Sigmoid colon (tissue), 4 donors: Measurements from ENCODE around the gene CTIF.

ENCODE experiments used
- CTCF ChIP-seq, 4 experiments: fragments of 450-650 bp in 3 of 4; fragments of 200-600 bp in 1 of 4; IDR thresholded peaks; one replicate each; pipeline ENCODE4 v1.5.1; 2016 to 2019; ENCODE audit warnings: antibody characterized with exemption in 4 of 4, mild to moderate bottlenecking in 3 of 4, moderate library complexity in 2 of 4
- EP300 ChIP-seq, 4 donors: sonication (generic); formaldehyde crosslinking; IDR thresholded peaks; one replicate each; pipeline ENCODE4 v1.6.1; 2017; ENCODE audit warnings: antibody characterized with exemption in 4 of 4
- POLR2A ChIP-seq, 2 donors: fragments of 450-650 bp; IDR thresholded peaks; one replicate each; pipeline ENCODE4 v1.6.1; 2016; ENCODE audit warnings: antibody characterized with exemption in 2 of 2, mild to moderate bottlenecking in 2 of 2, moderate library complexity in 2 of 2

DNA sequence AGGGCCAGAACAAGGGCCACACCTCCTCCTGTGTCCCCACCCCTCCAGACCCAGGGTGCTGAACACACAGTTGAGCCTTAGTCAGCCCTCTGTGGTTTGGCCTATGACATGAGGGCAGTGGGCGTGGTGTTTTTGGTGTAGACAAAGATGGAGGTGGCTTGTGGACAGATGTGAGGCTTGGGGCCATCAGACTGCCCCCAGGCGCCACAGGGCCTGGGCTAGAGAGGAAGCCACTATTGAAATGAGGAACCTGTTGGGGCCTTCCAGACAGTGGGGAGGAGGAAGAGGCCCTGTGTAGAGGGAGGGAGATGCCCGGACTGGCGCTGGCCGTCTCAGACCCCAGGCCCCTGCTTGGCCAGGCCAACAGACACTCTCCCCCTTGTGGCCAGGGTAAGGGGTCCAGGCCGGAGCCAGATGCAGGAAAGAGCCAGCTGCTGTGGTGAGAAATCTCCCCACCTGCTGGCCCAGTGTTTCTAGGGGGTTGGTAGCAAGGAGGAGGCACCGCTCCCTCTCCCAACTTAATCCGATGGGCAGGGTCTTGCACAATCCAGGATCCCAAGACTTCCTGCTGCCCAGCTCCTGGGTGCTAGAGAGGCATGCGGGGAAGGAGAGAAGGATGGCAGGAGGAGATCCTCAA lies 358.2 kb downstream of the CTIF start:
- TF ChIP-seq CTCF (IDR thresholded peaks at IDR 0.05): no peak
- no peak for TF ChIP-seq POLR2A (IDR thresholded peaks at IDR 0.05)
- TF ChIP-seq EP300 (IDR thresholded peaks at IDR 0.05): no peak
